IPS-18c (cell line): ENCODE data around the gene CADM1.

Experiments used
- H3K4me3 ChIP-seq: 2 replicates; pipeline ENCODE4 v1.7.0; 2013; ENCODE audit warnings: low read depth, mild to moderate bottlenecking, low read length, moderate library complexity; ENCODE audit not compliant: insufficient read depth
- H3K9me3 ChIP-seq: one replicate; pipeline ENCODE4 v1.6.1; 2013; ENCODE audit warnings: mild to moderate bottlenecking, low read length, moderate library complexity; ENCODE audit not compliant: control insufficient read depth, insufficient read depth

Gene CADM1

GRCh38 chr11:115214644-115215234, 289.5 kb downstream of the CADM1 start:
- no peak overlapping the region for H3K4me3 ChIP-seq
- no peaks in the 10 kb centered on the region for H3K9me3 ChIP-seq

GRCh38 chr11:115213007-115213406, 291.2 kb downstream of the CADM1 start:
- H3K9me3 ChIP-seq = no peaks in the 10 kb centered on the region

GRCh38 chr11:115208808-115209259, 295.4 kb downstream of the CADM1 start:
- Histone ChIP-seq H3K4me3 (no peak overlapping the region), H3K9me3 (no peaks in the 10 kb centered on the region)

More at GRCh38 chr11:115213007-115213406, 291.2 kb downstream of the CADM1 start:
- H3K4me3 ChIP-seq = no peak overlapping the region

- no peak overlapping the region for H3K4me3 ChIP-seq
- H3K9me3 ChIP-seq = no peaks in the 10 kb centered on the region
These were observed 296.3 kb downstream of the CADM1 start for GRCh38 chr11:115207916-115208315.

- Histone ChIP-seq H3K9me3 (no peaks in the 10 kb centered on the region), H3K4me3 (no peak overlapping the region)
These were observed 297.0 kb downstream of the CADM1 start for GRCh38 chr11:115207166-115207591.

GRCh38 chr11:115206365-115207022, 297.7 kb downstream of the CADM1 start:
- H3K9me3 ChIP-seq = no peaks in the 10 kb centered on the region
- H3K4me3 ChIP-seq = no peak overlapping the region

GRCh38 chr11:115202900-115203552, 301.2 kb downstream of the CADM1 start:
- no peak overlapping the region for H3K4me3 ChIP-seq

GRCh38 chr11:115202074-115202473, 302.1 kb downstream of the CADM1 start:
- Histone ChIP-seq H3K4me3 (no peak overlapping the region), H3K9me3 (no peaks in the 10 kb centered on the region)

More at GRCh38 chr11:115202900-115203552, 301.2 kb downstream of the CADM1 start:
- H3K9me3 ChIP-seq = no peaks in the 10 kb centered on the region

GRCh38 chr11:115201111-115201792, 303.0 kb downstream of the CADM1 start:
- Histone ChIP-seq H3K4me3 (no peak overlapping the region), H3K9me3 (no peaks in the 10 kb centered on the region)

- no peak overlapping the region for H3K4me3 ChIP-seq
- no peaks in the 10 kb centered on the region for H3K9me3 ChIP-seq
These were observed 304.6 kb downstream of the CADM1 start for GRCh38 chr11:115199481-115200069.

- no peaks in the 10 kb centered on the region for H3K9me3 ChIP-seq
These were observed 305.9 kb downstream of the CADM1 start for GRCh38 chr11:115198321-115198741.

GRCh38 chr11:115197433-115197832, 306.8 kb downstream of the CADM1 start:
- Histone ChIP-seq H3K9me3 (no peaks in the 10 kb centered on the region), H3K4me3 (no peak overlapping the region)

More at GRCh38 chr11:115198321-115198741, 305.9 kb downstream of the CADM1 start:
- no peak overlapping the region for H3K4me3 ChIP-seq

- Histone ChIP-seq H3K9me3 (no peaks in the 10 kb centered on the region), H3K4me3 (no peak overlapping the region)
These were observed 307.2 kb downstream of the CADM1 start for GRCh38 chr11:115197031-115197430.

GRCh38 chr11:115194802-115195110, 309.5 kb downstream of the CADM1 start:
- Histone ChIP-seq H3K9me3 (no peaks in the 10 kb centered on the region), H3K4me3 (no peak overlapping the region)

- H3K4me3 ChIP-seq = no peak overlapping the region
- H3K9me3 ChIP-seq = no peaks in the 10 kb centered on the region
These were observed 310.1 kb downstream of the CADM1 start for GRCh38 chr11:115193914-115194801.

GRCh38 chr11:115191761-115192160, 312.5 kb downstream of the CADM1 start:
- Histone ChIP-seq H3K9me3 (no peaks in the 10 kb centered on the region), H3K4me3 (no peak overlapping the region)
